DND-41 (cell line): ENCODE data around the gene FRY.

ENCODE experiments used
- ATAC-seq: fragments of 200-7000 bp; cut with Tn5 transposase; 3 replicates; pipeline ENCODE4 v1.9.1; 2021; ENCODE audit warnings: low read depth; ENCODE audit not compliant: insufficient read depth
- DNase-seq: peaks from one replicate; pipeline ENCODE4 v3.0.0-alpha.2; 2020
- H2AFZ ChIP-seq: 2 replicates; pipeline ENCODE4 v1.6.0; 2012; ENCODE audit warnings: low read depth, low read length
- H3K27ac ChIP-seq: 2 replicates; pipeline ENCODE4 v1.5.1; 2012; ENCODE audit warnings: low read length, inconsistent platforms
- H3K27me3 ChIP-seq: fragments of 200-600 bp; sonication (generic); 2 replicates; pipeline ENCODE4 v1.6.0; 2012; ENCODE audit warnings: low read length, mild to moderate bottlenecking, inconsistent platforms; ENCODE audit not compliant: insufficient read depth, poor library complexity
- H3K36me3 ChIP-seq: 2 replicates; pipeline ENCODE4 v1.5.1; 2012; ENCODE audit warnings: low read length, inconsistent platforms; ENCODE audit not compliant: insufficient read depth
- H3K4me1 ChIP-seq: 2 replicates; pipeline ENCODE4 v1.5.1; 2012; ENCODE audit warnings: mild to moderate bottlenecking, low read length; ENCODE audit not compliant: insufficient read depth
- H3K4me2 ChIP-seq: 2 replicates; pipeline ENCODE4 v1.6.0; 2012; ENCODE audit warnings: mild to moderate bottlenecking, moderate library complexity, low read length, inconsistent platforms; ENCODE audit not compliant: insufficient read depth
- H3K4me3 ChIP-seq, 2 experiments: fragments of 200-600 bp in 1 of 2; shearing (Covaris generic) in 1 of 2; 2 replicates each; pipeline ENCODE4 v1.5.1; 2012 to 2016; ENCODE audit warnings: inconsistent platforms in 2 of 2, low read length in 2 of 2, mild to moderate bottlenecking in 2 of 2, low read depth in 1 of 2, moderate library complexity in 1 of 2
- H3K79me2 ChIP-seq: 2 replicates; pipeline ENCODE4 v1.6.0; 2012; ENCODE audit warnings: low read length, inconsistent platforms; ENCODE audit not compliant: insufficient read depth
- H3K9ac ChIP-seq: 2 replicates; pipeline ENCODE4 v1.6.0; 2012; ENCODE audit warnings: low read depth, mild to moderate bottlenecking, inconsistent platforms, low read length, moderate library complexity
- H3K9me3 ChIP-seq: 2 replicates; pipeline ENCODE4 v1.5.1; 2012; ENCODE audit warnings: low read length, moderate library complexity, mild to moderate bottlenecking, inconsistent platforms; ENCODE audit not compliant: insufficient read depth, severe bottlenecking
- H4K20me1 ChIP-seq: 2 replicates; pipeline ENCODE4 v1.6.0; 2012; ENCODE audit warnings: low read length; ENCODE audit not compliant: insufficient read depth
- EZH2 ChIP-seq: IDR thresholded peaks from 3 replicates; pipeline ENCODE4 v1.6.1; 2012; ENCODE audit warnings: borderline replicate concordance, low read depth, mild to moderate bottlenecking, moderate library complexity, low read length, inconsistent platforms; ENCODE audit not compliant: severe bottlenecking
- TF ChIP-seq, protein P1 (sequence below): IDR thresholded peaks from 2 replicates; pipeline ENCODE4 v1.5.1; 2012; ENCODE audit warnings: borderline replicate concordance, low read length, moderate library complexity, mild to moderate bottlenecking; ENCODE audit not compliant: poor library complexity, severe bottlenecking; ENCODE audit errors: extremely low read depth

Gene FRY

DNA sequence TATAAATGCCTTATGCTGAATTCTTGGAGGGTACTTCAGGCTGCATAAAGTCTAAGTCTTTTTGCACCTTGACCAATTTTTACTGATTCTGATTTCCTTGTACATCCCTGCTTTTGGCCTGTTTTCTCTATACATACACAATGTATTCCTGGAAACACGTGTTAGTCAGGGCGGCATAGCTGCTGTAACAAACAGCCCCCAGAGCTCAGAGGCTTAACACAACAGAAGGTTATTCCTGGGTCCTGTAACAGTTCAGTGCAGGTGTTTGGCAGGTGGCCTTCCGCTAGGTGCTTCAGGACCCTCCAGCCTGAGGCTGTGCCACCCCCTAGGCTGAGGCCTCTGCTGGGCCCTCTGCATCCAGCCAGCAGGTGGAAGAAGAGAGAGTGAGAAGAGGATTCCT, 200.7 kb downstream of the FRY start:
- H3K79me2 ChIP-seq = no peaks in the 10 kb centered on the region
- H2AFZ ChIP-seq = no peak overlapping the region
- DNase-seq (no peak), ATAC-seq (no peak)
- no peak overlapping the region for H3K27ac ChIP-seq
- no peaks in the 10 kb centered on the region for H3K36me3 ChIP-seq
- H3K4me2 ChIP-seq = no peak overlapping the region
- TF ChIP-seq, protein P1, sequence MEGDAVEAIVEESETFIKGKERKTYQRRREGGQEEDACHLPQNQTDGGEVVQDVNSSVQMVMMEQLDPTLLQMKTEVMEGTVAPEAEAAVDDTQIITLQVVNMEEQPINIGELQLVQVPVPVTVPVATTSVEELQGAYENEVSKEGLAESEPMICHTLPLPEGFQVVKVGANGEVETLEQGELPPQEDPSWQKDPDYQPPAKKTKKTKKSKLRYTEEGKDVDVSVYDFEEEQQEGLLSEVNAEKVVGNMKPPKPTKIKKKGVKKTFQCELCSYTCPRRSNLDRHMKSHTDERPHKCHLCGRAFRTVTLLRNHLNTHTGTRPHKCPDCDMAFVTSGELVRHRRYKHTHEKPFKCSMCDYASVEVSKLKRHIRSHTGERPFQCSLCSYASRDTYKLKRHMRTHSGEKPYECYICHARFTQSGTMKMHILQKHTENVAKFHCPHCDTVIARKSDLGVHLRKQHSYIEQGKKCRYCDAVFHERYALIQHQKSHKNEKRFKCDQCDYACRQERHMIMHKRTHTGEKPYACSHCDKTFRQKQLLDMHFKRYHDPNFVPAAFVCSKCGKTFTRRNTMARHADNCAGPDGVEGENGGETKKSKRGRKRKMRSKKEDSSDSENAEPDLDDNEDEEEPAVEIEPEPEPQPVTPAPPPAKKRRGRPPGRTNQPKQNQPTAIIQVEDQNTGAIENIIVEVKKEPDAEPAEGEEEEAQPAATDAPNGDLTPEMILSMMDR = no peak
- TF ChIP-seq EZH2 = no peak
- H3K27me3 ChIP-seq = peaks cover 9% of the 10 kb centered on the region
- no peak overlapping the region for H3K9ac ChIP-seq
- no peaks in the 10 kb centered on the region for H3K4me1 ChIP-seq
- H3K9me3 ChIP-seq = no peaks in the 10 kb centered on the region
- H4K20me1 ChIP-seq = no peaks in the 10 kb centered on the region
- no peak overlapping the region for H3K4me3 ChIP-seq

- no peak overlapping the region for H3K9ac ChIP-seq
- H3K4me3 ChIP-seq = no peak overlapping the region
- H4K20me1 ChIP-seq = no peaks in the 10 kb centered on the region
- DNase-seq = no peak
- H3K9me3 ChIP-seq = no peaks in the 10 kb centered on the region
- H3K79me2 ChIP-seq = no peaks in the 10 kb centered on the region
- H2AFZ ChIP-seq = no peak overlapping the region
- no peaks in the 10 kb centered on the region for H3K36me3 ChIP-seq
- TF ChIP-seq, protein P1 = no peak
- no peaks in the 10 kb centered on the region for H3K4me1 ChIP-seq
- peaks cover 8% of the 10 kb centered on the region for H3K27me3 ChIP-seq
- no peak overlapping the region for H3K27ac ChIP-seq
- no peak overlapping the region for H3K4me2 ChIP-seq
- no peak for ATAC-seq
Measured at GRCh38 chr13:32233062-32233461, 201.5 kb downstream of the FRY start.

GRCh38 chr13:32234914-32235313, 203.3 kb downstream of the FRY start:
- TF ChIP-seq, protein P1 = no peak
- TF ChIP-seq EZH2 = no peak
- Histone ChIP-seq H2AFZ (no peak overlapping the region), H3K27me3 (peaks cover 3% of the 10 kb centered on the region), H3K9ac (no peak overlapping the region), H3K27ac (no peak overlapping the region), H3K4me1 (no peaks in the 10 kb centered on the region), H3K4me3 (no peak overlapping the region), H3K9me3 (no peaks in the 10 kb centered on the region), H4K20me1 (no peaks in the 10 kb centered on the region), H3K79me2 (no peaks in the 10 kb centered on the region), H3K4me2 (no peak overlapping the region), H3K36me3 (no peaks in the 10 kb centered on the region)
- ATAC-seq = peak; percentile 47; the same call in 1 of the 3 replicates
- DNase-seq = peak; percentile 31

DNA sequence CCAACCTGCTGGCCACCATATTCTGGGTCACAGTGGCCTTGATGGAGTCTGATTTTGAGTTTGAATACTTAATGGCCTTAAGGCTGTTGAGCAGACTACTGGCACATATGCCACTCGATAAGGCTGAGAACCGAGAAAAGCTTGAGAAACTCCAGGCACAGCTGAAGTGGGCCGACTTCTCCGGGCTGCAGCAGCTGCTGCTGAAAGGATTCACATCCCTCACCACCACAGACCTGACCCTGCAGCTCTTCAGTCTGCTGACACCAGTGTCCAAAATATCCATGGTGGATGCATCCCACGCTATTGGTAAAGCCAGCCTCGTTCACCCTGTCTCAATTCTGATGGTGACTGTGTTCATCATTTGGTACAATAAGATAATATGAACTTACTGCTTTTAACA, 206.1 kb downstream of the FRY start:
- TF ChIP-seq, protein P1 = no peak
- TF ChIP-seq EZH2 = no peak

More for the DNA sequence above, 206.1 kb downstream of the FRY start:
- Histone ChIP-seq H2AFZ (no peak overlapping the region), H3K27ac (no peak overlapping the region), H3K4me1 (no peaks in the 10 kb centered on the region), H3K27me3 (no peaks in the 10 kb centered on the region), H3K36me3 (no peaks in the 10 kb centered on the region), H3K4me3 (no peak overlapping the region), H3K4me2 (no peak overlapping the region), H4K20me1 (no peaks in the 10 kb centered on the region), H3K9ac (no peak overlapping the region), H3K9me3 (no peaks in the 10 kb centered on the region), H3K79me2 (no peaks in the 10 kb centered on the region)
- ATAC-seq (no peak), DNase-seq (no peak)
